Measurements from ENCODE around the gene NSMF.

DNA sequence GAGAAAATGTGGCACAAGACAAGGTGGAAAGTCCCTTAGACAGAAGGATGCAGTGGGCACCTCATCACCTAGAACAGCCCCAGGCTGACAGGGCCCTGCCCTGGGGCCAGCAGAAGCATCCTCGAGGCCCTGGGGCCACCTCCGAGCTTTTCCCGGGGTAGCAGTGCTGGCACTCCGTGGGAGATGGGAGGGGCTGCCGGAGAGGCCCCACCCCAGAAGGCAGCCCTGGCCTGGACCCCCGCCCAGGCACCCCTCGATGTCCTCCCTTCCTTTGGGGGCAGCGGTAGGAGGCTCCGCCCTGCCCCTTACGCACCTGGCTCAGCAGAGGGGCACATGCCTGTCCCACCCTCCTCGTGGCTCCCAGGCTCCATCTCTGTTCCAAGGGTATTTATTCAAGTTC, 17.7 kb upstream of the NSMF start:
- TF ChIP-seq, protein P1, sequence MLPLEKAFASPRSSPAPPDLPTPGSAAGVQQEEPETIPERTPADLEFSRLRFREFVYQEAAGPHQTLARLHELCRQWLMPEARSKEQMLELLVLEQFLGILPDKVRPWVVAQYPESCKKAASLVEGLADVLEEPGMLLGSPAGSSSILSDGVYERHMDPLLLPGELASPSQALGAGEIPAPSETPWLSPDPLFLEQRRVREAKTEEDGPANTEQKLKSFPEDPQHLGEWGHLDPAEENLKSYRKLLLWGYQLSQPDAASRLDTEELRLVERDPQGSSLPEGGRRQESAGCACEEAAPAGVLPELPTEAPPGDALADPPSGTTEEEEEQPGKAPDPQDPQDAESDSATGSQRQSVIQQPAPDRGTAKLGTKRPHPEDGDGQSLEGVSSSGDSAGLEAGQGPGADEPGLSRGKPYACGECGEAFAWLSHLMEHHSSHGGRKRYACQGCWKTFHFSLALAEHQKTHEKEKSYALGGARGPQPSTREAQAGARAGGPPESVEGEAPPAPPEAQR (tag by site-specific recombination; IDR thresholded peaks at IDR 0.05): no peak
- TF ChIP-seq, protein P2, sequence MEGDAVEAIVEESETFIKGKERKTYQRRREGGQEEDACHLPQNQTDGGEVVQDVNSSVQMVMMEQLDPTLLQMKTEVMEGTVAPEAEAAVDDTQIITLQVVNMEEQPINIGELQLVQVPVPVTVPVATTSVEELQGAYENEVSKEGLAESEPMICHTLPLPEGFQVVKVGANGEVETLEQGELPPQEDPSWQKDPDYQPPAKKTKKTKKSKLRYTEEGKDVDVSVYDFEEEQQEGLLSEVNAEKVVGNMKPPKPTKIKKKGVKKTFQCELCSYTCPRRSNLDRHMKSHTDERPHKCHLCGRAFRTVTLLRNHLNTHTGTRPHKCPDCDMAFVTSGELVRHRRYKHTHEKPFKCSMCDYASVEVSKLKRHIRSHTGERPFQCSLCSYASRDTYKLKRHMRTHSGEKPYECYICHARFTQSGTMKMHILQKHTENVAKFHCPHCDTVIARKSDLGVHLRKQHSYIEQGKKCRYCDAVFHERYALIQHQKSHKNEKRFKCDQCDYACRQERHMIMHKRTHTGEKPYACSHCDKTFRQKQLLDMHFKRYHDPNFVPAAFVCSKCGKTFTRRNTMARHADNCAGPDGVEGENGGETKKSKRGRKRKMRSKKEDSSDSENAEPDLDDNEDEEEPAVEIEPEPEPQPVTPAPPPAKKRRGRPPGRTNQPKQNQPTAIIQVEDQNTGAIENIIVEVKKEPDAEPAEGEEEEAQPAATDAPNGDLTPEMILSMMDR (tag by site-specific recombination; IDR thresholded peaks at IDR 0.05): no peak
- no peak for TF ChIP-seq ZBTB8A (tag by site-specific recombination; IDR thresholded peaks at IDR 0.05)
- TF ChIP-seq ZNF140 (tag by site-specific recombination; IDR thresholded peaks at IDR 0.05): no peak
- TF ChIP-seq, protein P3, sequence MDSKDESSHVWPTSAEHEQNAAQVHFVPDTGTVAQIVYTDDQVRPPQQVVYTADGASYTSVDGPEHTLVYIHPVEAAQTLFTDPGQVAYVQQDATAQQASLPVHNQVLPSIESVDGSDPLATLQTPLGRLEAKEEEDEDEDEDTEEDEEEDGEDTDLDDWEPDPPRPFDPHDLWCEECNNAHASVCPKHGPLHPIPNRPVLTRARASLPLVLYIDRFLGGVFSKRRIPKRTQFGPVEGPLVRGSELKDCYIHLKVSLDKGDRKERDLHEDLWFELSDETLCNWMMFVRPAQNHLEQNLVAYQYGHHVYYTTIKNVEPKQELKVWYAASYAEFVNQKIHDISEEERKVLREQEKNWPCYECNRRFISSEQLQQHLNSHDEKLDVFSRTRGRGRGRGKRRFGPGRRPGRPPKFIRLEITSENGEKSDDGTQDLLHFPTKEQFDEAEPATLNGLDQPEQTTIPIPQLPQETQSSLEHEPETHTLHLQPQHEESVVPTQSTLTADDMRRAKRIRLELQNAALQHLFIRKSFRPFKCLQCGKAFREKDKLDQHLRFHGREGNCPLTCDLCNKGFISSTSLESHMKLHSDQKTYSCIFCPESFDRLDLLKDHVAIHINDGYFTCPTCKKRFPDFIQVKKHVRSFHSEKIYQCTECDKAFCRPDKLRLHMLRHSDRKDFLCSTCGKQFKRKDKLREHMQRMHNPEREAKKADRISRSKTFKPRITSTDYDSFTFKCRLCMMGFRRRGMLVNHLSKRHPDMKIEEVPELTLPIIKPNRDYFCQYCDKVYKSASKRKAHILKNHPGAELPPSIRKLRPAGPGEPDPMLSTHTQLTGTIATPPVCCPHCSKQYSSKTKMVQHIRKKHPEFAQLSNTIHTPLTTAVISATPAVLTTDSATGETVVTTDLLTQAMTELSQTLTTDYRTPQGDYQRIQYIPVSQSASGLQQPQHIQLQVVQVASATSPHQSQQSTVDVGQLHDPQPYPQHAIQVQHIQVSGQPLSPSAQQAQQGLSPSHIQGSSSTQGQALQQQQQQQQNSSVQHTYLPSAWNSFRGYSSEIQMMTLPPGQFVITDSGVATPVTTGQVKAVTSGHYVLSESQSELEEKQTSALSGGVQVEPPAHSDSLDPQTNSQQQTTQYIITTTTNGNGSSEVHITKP (tag by site-specific recombination; IDR thresholded peaks at IDR 0.05): no peak
- no peak for TF ChIP-seq KLF7 (tag by site-specific recombination; IDR thresholded peaks at IDR 0.05; ENCODE audit: borderline replicate concordance)
- TF ChIP-seq TCF7L2 (IDR thresholded peaks at IDR 0.05; ENCODE audit: borderline replicate concordance, low read depth, low read length): no peak

Data from HEK293 (cell line).